Thyroid gland (tissue), 4 donors: ENCODE data around the gene GRB7. TPM values are rescaled to one million over a fixed set of nuclear protein-coding genes. Genes with fewer than 3 reads are reported as not detected.

Experiments
- DNase-seq, 2 donors: peaks; one replicate each; pipeline ENCODE4 v3.0.0-alpha.2; 2019
- H3K27ac ChIP-seq, 3 donors: fragments of 200-600 bp; sonication (generic); 1 replicate in 2 of 3; 2 replicates in 1 of 3; pipeline ENCODE4 v1.5.1; 2016 to 2019; ENCODE audit warnings: mild to moderate bottlenecking in 1 of 3, moderate library complexity in 1 of 3
- H3K27me3 ChIP-seq: fragments of 200-600 bp; sonication (generic); one replicate; pipeline ENCODE4 v1.5.1; 2019
- H3K36me3 ChIP-seq, 2 donors: fragments of 200-600 bp; sonication (generic); one replicate each; pipeline ENCODE4 v1.5.1; 2016 to 2019
- H3K4me1 ChIP-seq, 2 donors: fragments of 200-600 bp; sonication (generic); one replicate each; pipeline ENCODE4 v1.5.1; 2017 to 2019
- H3K4me3 ChIP-seq, 3 donors: fragments of 200-600 bp; sonication (generic); replicated peaks in 1 of 3; 1 replicate in 2 of 3; 2 replicates in 1 of 3; pipeline ENCODE4 v1.5.1; 2016; ENCODE audit warnings: mild to moderate bottlenecking in 1 of 3
- H3K9me3 ChIP-seq: fragments of 200-600 bp; sonication (generic); one replicate; pipeline ENCODE4 v1.5.1; 2017
- POLR2A ChIP-seq, 2 donors: fragments of 450-650 bp; IDR thresholded peaks; one replicate each; pipeline ENCODE4 v1.6.1; 2017; ENCODE audit warnings: antibody characterized with exemption in 2 of 2, mild to moderate bottlenecking in 2 of 2, moderate library complexity in 1 of 2
- WGBS, 2 donors: methylation state at CpG; one replicate each; pipeline ENCODE4 v1.1.5; 2017; 5-methylcytosine and 5-hydroxymethylcytosine counted together
- intact Hi-C: fragments of 100-400 bp; cut with DNase I; formaldehyde crosslinking; loops from one replicate; pipeline ENCODE4 v1.15.1; 2023
- total RNA-seq, 4 donors: library from RNA; depleted of rRNA; stranded (reverse); fragments of >200 nt; gene quantifications; one replicate each; pipeline ENCODE4 v1.2.3, GENCODE V29; 2016
- TF ChIP-seq, protein P1 (sequence below), 6 experiments: fragments of 200-600 bp in 3 of 6; fragments of 450-650 bp in 3 of 6; sonication (generic) in 3 of 6; IDR thresholded peaks; one replicate each; pipeline ENCODE4 v1.5.1; 2016 to 2019; ENCODE audit warnings: antibody characterized with exemption in 6 of 6, mild to moderate bottlenecking in 2 of 6, inconsistent platforms in 1 of 6, moderate library complexity in 1 of 6

Gene GRB7
- total RNA-seq, 4 donors from 2014 or later: 7.1 to 14.0 (median 8.7) TPM

DNA sequence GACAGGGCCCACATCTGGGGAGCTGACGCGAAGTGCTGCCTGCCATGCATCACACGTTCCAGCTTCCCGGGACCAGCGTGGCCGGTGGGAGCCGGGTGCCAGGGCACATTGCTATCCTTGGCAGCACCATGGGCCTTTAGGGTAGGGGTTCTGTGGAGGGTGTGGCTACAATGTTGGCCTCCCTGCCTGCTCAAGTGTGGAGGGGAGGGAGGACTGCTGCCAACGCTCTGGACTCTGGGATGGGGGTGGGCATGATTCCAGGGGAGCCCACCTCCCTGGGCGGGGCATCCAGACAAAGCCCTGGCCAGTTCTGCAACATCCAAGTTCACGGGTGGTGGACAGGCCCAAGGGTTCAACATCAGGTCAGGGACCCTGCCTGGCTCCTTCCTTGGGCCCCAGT, 13.9 kb downstream of the GRB7 start:
- DNase-seq: peak; percentile 33 to 41
- intact Hi-C loops: loop anchor here (5.0 kb wide), 1 partner anchor 129 kb away; no protein-coding TSS in a partner anchor
- H3K27me3 ChIP-seq: no peaks in the 10 kb centered on the region
- H3K4me1 ChIP-seq: peaks cover 26 to 43% of the 10 kb centered on the region in 2 donors
- no peak overlapping the region for H3K4me3 ChIP-seq
- WGBS, 2 donors: 35 to 46% methylated on average over 6 to 10 of the region's 10 CpGs
- no peaks in the 10 kb centered on the region for H3K36me3 ChIP-seq
- H3K27ac ChIP-seq: peak overlapping the region in 1 of 3 donors; percentile 11
- no peaks in the 10 kb centered on the region for H3K9me3 ChIP-seq
- no peak for TF ChIP-seq POLR2A (IDR thresholded peaks at IDR 0.05)
- TF ChIP-seq, protein P1, sequence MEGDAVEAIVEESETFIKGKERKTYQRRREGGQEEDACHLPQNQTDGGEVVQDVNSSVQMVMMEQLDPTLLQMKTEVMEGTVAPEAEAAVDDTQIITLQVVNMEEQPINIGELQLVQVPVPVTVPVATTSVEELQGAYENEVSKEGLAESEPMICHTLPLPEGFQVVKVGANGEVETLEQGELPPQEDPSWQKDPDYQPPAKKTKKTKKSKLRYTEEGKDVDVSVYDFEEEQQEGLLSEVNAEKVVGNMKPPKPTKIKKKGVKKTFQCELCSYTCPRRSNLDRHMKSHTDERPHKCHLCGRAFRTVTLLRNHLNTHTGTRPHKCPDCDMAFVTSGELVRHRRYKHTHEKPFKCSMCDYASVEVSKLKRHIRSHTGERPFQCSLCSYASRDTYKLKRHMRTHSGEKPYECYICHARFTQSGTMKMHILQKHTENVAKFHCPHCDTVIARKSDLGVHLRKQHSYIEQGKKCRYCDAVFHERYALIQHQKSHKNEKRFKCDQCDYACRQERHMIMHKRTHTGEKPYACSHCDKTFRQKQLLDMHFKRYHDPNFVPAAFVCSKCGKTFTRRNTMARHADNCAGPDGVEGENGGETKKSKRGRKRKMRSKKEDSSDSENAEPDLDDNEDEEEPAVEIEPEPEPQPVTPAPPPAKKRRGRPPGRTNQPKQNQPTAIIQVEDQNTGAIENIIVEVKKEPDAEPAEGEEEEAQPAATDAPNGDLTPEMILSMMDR (IDR thresholded peaks at IDR 0.05): no peak

DNA sequence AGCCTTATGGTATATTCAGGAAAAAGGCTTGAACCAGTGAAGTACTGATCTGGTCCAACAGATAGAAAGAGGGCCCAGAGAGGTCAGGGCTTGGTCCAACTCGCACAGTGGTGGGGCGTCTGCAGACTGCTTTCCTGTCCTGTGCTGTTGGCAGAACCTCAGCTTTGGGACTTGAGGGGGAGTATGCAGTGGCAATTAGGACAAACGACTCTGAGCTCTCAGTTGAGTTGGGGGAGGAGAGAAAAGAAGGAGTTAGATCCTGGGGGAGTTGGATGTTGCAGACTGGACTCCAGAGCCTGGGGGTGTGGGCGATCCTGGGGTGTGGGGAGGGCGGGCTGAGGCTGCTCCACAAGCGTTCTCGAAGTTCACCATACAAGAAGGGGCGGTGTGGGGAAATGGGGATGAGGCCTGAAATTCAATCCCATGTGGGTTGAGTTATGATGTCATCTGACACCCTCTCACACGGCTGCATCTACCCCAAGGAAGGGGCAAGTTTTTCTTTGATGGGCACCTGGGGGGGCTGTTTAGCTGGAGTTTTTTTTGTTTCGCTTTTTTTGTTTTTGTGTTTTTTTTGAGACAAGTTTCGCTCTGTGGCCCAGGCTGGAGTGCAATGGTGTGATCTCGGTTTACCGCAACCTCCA, 14.6 kb downstream of the GRB7 start:
- TF ChIP-seq, protein P1 (IDR thresholded peaks at IDR 0.05): no peak
- TF ChIP-seq POLR2A (IDR thresholded peaks at IDR 0.05): no peak
- peaks cover 26 to 43% of the 10 kb centered on the region in 2 donors for H3K4me1 ChIP-seq
- no peak for DNase-seq
- intact Hi-C loops: loop anchor here (5.0 kb wide), 1 partner anchor 130 kb away; no protein-coding TSS in a partner anchor
- no peaks in the 10 kb centered on the region for H3K36me3 ChIP-seq
- no peak overlapping the region for H3K4me3 ChIP-seq
- H3K9me3 ChIP-seq: no peaks in the 10 kb centered on the region
- H3K27ac ChIP-seq: no peak overlapping the region
- WGBS, 2 donors: 79 to 86% methylated on average over 13 of the region's 13 CpGs
- H3K27me3 ChIP-seq: no peaks in the 10 kb centered on the region

DNA sequence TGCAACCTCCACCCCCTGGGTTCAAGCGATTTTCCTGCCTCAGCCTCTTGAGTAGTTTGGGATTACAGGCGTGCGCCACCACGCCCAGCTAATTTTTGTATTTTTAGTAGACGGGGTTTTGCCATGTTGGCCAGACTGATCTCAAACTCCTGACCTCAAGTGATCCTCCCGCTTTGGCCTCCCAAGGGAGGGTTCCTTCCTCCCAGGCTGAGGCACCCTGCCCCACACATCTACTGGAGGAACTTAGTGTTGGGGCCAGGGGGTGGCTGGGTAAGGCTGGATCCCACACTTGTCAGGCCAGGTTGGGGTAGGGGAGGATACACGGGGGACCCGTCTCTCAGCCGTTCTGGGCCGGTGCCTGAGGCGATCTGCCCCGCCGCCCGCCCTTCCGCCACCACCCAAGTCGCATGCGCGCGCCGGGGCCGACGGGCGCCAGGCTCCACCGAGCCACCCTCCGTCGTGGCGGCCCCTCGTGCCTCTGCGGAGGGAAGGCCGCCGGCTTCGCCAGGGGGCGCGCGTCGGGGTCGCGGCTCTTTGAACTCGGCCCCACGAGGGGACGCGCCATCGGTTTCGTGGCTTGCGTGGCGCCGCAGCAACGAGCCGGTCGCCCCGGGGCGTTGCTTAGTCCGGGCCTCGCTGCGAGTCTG, 15.9 kb downstream of the GRB7 start:
- H3K4me1 ChIP-seq: peaks cover 26 to 43% of the 10 kb centered on the region in 2 donors
- peak overlapping the region; percentile 48 to 62 (median 55) for H3K4me3 ChIP-seq
- intact Hi-C loops: loop anchor here (5.0 kb wide), 1 partner anchor 131 kb away; no protein-coding TSS in a partner anchor
- H3K9me3 ChIP-seq: no peaks in the 10 kb centered on the region
- TF ChIP-seq, protein P1 (IDR thresholded peaks at IDR 0.05): no peak
- TF ChIP-seq POLR2A (IDR thresholded peaks at IDR 0.05): peak; percentile 7 to 15
- H3K27ac ChIP-seq: peak overlapping the region; percentile 88 to 90 (median 90)
- no peaks in the 10 kb centered on the region for H3K27me3 ChIP-seq
- DNase-seq: peak; percentile 59 to 61
- WGBS, 2 donors: 49 to 56% methylated on average over 6 of the region's 55 CpGs
- H3K36me3 ChIP-seq: no peaks in the 10 kb centered on the region

DNA sequence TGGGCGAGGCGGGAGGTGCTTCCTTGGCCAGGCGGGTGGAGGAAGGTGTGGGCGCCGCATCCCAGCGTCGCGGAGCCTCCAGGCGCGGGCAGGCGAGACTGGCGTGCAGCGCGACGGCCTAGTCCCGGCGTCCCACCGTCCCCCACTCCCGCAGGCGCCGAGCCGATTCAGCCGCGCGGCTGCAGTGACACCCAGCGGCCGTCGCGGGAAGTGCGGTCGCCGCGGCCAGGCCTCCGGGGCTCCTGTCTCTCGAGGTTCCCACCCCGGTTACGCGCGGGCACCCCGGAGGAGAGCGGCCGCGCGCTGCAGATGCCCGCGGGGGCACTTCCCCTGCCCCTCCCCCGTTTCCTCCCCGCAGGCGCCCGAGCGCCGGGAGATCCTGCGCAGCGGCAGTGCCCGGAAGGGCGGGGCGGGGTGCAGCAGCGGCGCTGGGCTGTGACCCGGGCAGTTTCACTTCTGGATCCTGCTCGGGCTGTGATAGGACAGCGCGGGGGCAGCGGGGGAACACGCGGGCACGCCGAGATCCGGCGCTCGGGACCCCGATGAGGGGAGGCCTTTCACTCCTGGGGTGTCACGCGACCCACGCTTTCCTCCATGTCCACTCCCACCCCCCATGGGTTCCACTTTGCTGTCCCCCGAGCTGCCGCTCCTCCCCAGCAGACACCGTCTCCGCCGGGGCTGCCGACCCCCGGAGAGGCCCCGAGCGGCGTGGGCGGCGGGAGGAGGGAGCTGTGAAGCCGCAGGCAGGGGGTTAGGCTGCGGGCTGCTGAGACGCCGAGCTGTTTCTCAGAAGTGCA, 16.6 kb downstream of the GRB7 start:
- intact Hi-C loops: loop anchor here (5.0 kb wide), 1 partner anchor 132 kb away; no protein-coding TSS in a partner anchor
- WGBS, 2 donors: 0 to 4% methylated on average over 1 to 5 of the region's 91 CpGs
- DNase-seq: peak; percentile 97
- TF ChIP-seq, protein P1 (IDR thresholded peaks at IDR 0.05): peak; percentile 73 to 100 (median 99)
- peak in 1 of 2 donors; percentile 82 for TF ChIP-seq POLR2A (IDR thresholded peaks at IDR 0.05)
- H3K4me1 ChIP-seq: peaks cover 26 to 43% of the 10 kb centered on the region in 2 donors
- H3K4me3 ChIP-seq: peak overlapping the region; percentile 55 to 71 (median 62)
- H3K36me3 ChIP-seq: no peaks in the 10 kb centered on the region
- peak overlapping the region; percentile 88 to 90 (median 90) for H3K27ac ChIP-seq
- no peaks in the 10 kb centered on the region for H3K27me3 ChIP-seq
- H3K9me3 ChIP-seq: no peaks in the 10 kb centered on the region
